Stimulated activated effector memory CD8-positive, alpha-beta T cell treated with anti-CD3 and anti-CD28 coated beads, Interleukin-12 subunit alpha, Interleukin-12 subunit beta, amount 100 ng/mL, for 72 hours (primary cell): Measurements from ENCODE around the gene OR6M1.

Source experiments
- ATAC-seq: fragments of 150-1000 bp; cut with Tn5 transposase; 2 replicates; pipeline ENCODE4 v1.10.0; 2021
- DNase-seq, 2 donors: peaks; one replicate each; pipeline ENCODE4 v3.0.0; 2021 to 2022; ENCODE audit warnings: low spot score in 2 of 2
- H3K27ac Mint-ChIP-seq: one replicate; pipeline ENCODE4 v1.8.0; 2022; ENCODE audit warnings: mild to moderate bottlenecking, mixed read lengths
- H3K36me3 Mint-ChIP-seq: one replicate; pipeline ENCODE4 v1.8.0; 2022; ENCODE audit warnings: mild to moderate bottlenecking, mixed read lengths
- H3K4me1 Mint-ChIP-seq: one replicate; pipeline ENCODE4 v1.8.0; 2022; ENCODE audit warnings: mixed read lengths
- H3K4me3 Mint-ChIP-seq: one replicate; pipeline ENCODE4 v1.8.0; 2022; ENCODE audit warnings: mild to moderate bottlenecking, mixed read lengths
- H3K9me3 Mint-ChIP-seq: one replicate; pipeline ENCODE4 v1.8.0; 2022; ENCODE audit warnings: mixed read lengths

The OR6M1 gene

GRCh38 chr11:123798079-123798478 lies 8.1 kb downstream of the OR6M1 start:
- no peak for ATAC-seq
- DNase-seq: no peak
- no peak overlapping the region for H3K27ac Mint-ChIP-seq
- H3K4me1 Mint-ChIP-seq: no peaks in the 10 kb centered on the region
- H3K36me3 Mint-ChIP-seq: no peaks in the 10 kb centered on the region
- H3K9me3 Mint-ChIP-seq: no peaks in the 10 kb centered on the region
- H3K4me3 Mint-ChIP-seq: no peak overlapping the region

GRCh38 chr11:123797541-123797940 lies 8.6 kb downstream of the OR6M1 start:
- Mint-ChIP-seq H3K4me1 (no peaks in the 10 kb centered on the region), H3K36me3 (no peaks in the 10 kb centered on the region), H3K27ac (no peak overlapping the region), H3K9me3 (no peaks in the 10 kb centered on the region), H3K4me3 (no peak overlapping the region)
- DNase-seq (no peak), ATAC-seq (no peak)

GRCh38 chr11:123797114-123797513 lies 9.0 kb downstream of the OR6M1 start:
- Mint-ChIP-seq H3K4me3 (no peak overlapping the region), H3K27ac (no peak overlapping the region), H3K36me3 (no peaks in the 10 kb centered on the region), H3K9me3 (no peaks in the 10 kb centered on the region), H3K4me1 (no peaks in the 10 kb centered on the region)
- DNase-seq: no peak
- no peak for ATAC-seq

GRCh38 chr11:123796226-123796625 lies 9.9 kb downstream of the OR6M1 start:
- DNase-seq (no peak), ATAC-seq (no peak)
- H3K4me3 Mint-ChIP-seq: no peak overlapping the region
- no peaks in the 10 kb centered on the region for H3K36me3 Mint-ChIP-seq
- no peak overlapping the region for H3K27ac Mint-ChIP-seq
- no peaks in the 10 kb centered on the region for H3K9me3 Mint-ChIP-seq
- no peaks in the 10 kb centered on the region for H3K4me1 Mint-ChIP-seq

GRCh38 chr11:123783536-123783935 lies 22.6 kb downstream of the OR6M1 start:
- H3K27ac Mint-ChIP-seq: no peak overlapping the region
- H3K36me3 Mint-ChIP-seq: no peaks in the 10 kb centered on the region
- ATAC-seq (no peak), DNase-seq (no peak)
- no peaks in the 10 kb centered on the region for H3K9me3 Mint-ChIP-seq
- no peaks in the 10 kb centered on the region for H3K4me1 Mint-ChIP-seq
- no peak overlapping the region for H3K4me3 Mint-ChIP-seq

- no peak overlapping the region for H3K27ac Mint-ChIP-seq
- no peak overlapping the region for H3K4me3 Mint-ChIP-seq
- no peak for ATAC-seq
- no peak for DNase-seq
- no peaks in the 10 kb centered on the region for H3K36me3 Mint-ChIP-seq
- no peaks in the 10 kb centered on the region for H3K9me3 Mint-ChIP-seq
- no peaks in the 10 kb centered on the region for H3K4me1 Mint-ChIP-seq
These were observed 27.6 kb downstream of the OR6M1 start for GRCh38 chr11:123778511-123778910.

- Mint-ChIP-seq H3K4me3 (no peak overlapping the region), H3K9me3 (no peaks in the 10 kb centered on the region), H3K4me1 (no peaks in the 10 kb centered on the region), H3K27ac (no peak overlapping the region), H3K36me3 (no peaks in the 10 kb centered on the region)
- ATAC-seq (no peak), DNase-seq (no peak)
These were observed 30.2 kb downstream of the OR6M1 start for GRCh38 chr11:123775715-123776549.

- H3K36me3 Mint-ChIP-seq: no peaks in the 10 kb centered on the region
- no peak for ATAC-seq
- no peaks in the 10 kb centered on the region for H3K9me3 Mint-ChIP-seq
- no peak overlapping the region for H3K4me3 Mint-ChIP-seq
- no peak overlapping the region for H3K27ac Mint-ChIP-seq
- DNase-seq: no peak
- no peaks in the 10 kb centered on the region for H3K4me1 Mint-ChIP-seq
These were observed 30.9 kb downstream of the OR6M1 start for GRCh38 chr11:123775289-123775688.

GRCh38 chr11:123773959-123774358 lies 32.2 kb downstream of the OR6M1 start:
- Mint-ChIP-seq H3K36me3 (no peaks in the 10 kb centered on the region), H3K4me3 (no peak overlapping the region), H3K9me3 (no peaks in the 10 kb centered on the region), H3K27ac (no peak overlapping the region), H3K4me1 (no peaks in the 10 kb centered on the region)
- no peak for ATAC-seq
- no peak for DNase-seq

GRCh38 chr11:123773026-123773425 lies 33.1 kb downstream of the OR6M1 start:
- H3K9me3 Mint-ChIP-seq: no peaks in the 10 kb centered on the region
- no peak overlapping the region for H3K27ac Mint-ChIP-seq
- H3K4me1 Mint-ChIP-seq: no peaks in the 10 kb centered on the region
- ATAC-seq: no peak
- DNase-seq: no peak
- no peaks in the 10 kb centered on the region for H3K36me3 Mint-ChIP-seq
- H3K4me3 Mint-ChIP-seq: no peak overlapping the region

- no peaks in the 10 kb centered on the region for H3K9me3 Mint-ChIP-seq
- H3K36me3 Mint-ChIP-seq: no peaks in the 10 kb centered on the region
- DNase-seq (no peak), ATAC-seq (no peak)
- H3K27ac Mint-ChIP-seq: no peak overlapping the region
- H3K4me3 Mint-ChIP-seq: no peak overlapping the region
- H3K4me1 Mint-ChIP-seq: no peaks in the 10 kb centered on the region
These were observed 34.5 kb downstream of the OR6M1 start for GRCh38 chr11:123771664-123772063.

GRCh38 chr11:123770712-123771111 lies 35.4 kb downstream of the OR6M1 start:
- DNase-seq (no peak), ATAC-seq (no peak)
- Mint-ChIP-seq H3K4me1 (no peaks in the 10 kb centered on the region), H3K36me3 (no peaks in the 10 kb centered on the region), H3K27ac (no peak overlapping the region), H3K9me3 (no peaks in the 10 kb centered on the region), H3K4me3 (no peak overlapping the region)

- no peak overlapping the region for H3K4me3 Mint-ChIP-seq
- DNase-seq (no peak), ATAC-seq (no peak)
- H3K9me3 Mint-ChIP-seq: peaks cover 7% of the 10 kb centered on the region
- no peak overlapping the region for H3K27ac Mint-ChIP-seq
- H3K4me1 Mint-ChIP-seq: no peaks in the 10 kb centered on the region
- no peaks in the 10 kb centered on the region for H3K36me3 Mint-ChIP-seq
These were observed 40.5 kb downstream of the OR6M1 start for GRCh38 chr11:123765601-123766000.

- ATAC-seq: no peak
- no peak for DNase-seq
- Mint-ChIP-seq H3K4me3 (no peak overlapping the region), H3K9me3 (peaks cover 7% of the 10 kb centered on the region), H3K36me3 (no peaks in the 10 kb centered on the region), H3K27ac (no peak overlapping the region), H3K4me1 (no peaks in the 10 kb centered on the region)
These were observed 43.7 kb downstream of the OR6M1 start for GRCh38 chr11:123762422-123762821.

- Mint-ChIP-seq H3K36me3 (no peaks in the 10 kb centered on the region), H3K4me3 (no peak overlapping the region), H3K4me1 (no peaks in the 10 kb centered on the region), H3K27ac (no peak overlapping the region), H3K9me3 (peaks cover 7% of the 10 kb centered on the region)
- DNase-seq (no peak), ATAC-seq (peak; percentile 72)
These were observed 45.3 kb downstream of the OR6M1 start for GRCh38 chr11:123760894-123761293.

GRCh38 chr11:123757976-123758375 lies 48.2 kb downstream of the OR6M1 start:
- peaks cover 4% of the 10 kb centered on the region for H3K36me3 Mint-ChIP-seq
- H3K4me1 Mint-ChIP-seq: no peaks in the 10 kb centered on the region
- no peak overlapping the region for H3K4me3 Mint-ChIP-seq
- no peak overlapping the region for H3K27ac Mint-ChIP-seq
- H3K9me3 Mint-ChIP-seq: peaks cover 7% of the 10 kb centered on the region
- DNase-seq: no peak
- ATAC-seq: no peak
